AG04450 (cell line): ENCODE data around the gene GPC5. TPM values are rescaled to one million over a fixed set of nuclear protein-coding genes. Genes with fewer than 3 reads are reported as not detected.

Experiments
- CTCF ChIA-PET: fragments of 300-600, 350-600 bp; formaldehyde crosslinking; extraction: SDS; loops from one replicate; lab custom pipeline; 2022; ENCODE audit warnings: antibody characterized with exemption, inconsistent platforms; lab: Charles Lee
- POLR2A ChIA-PET: fragments of 350-600 bp; formaldehyde crosslinking; extraction: SDS; loops from one replicate; lab custom pipeline; 2021; ENCODE audit warnings: antibody characterized with exemption, inconsistent platforms; lab: Yijun Ruan, JAX
- DNase-seq: peaks from one replicate; pipeline ENCODE4 v3.0.0-alpha.2; 2011; ENCODE audit warnings: low read depth, low spot score
- H3K27ac ChIP-seq: one replicate; pipeline ENCODE4 v1.5.1; 2012; ENCODE audit warnings: low read depth, low read length, control low read depth
- H3K27me3 ChIP-seq: one replicate; pipeline ENCODE4 v1.6.0; 2012; ENCODE audit warnings: low read length; ENCODE audit not compliant: control insufficient read depth, insufficient read depth
- H3K4me3 ChIP-seq: 2 replicates; pipeline ENCODE4 v1.5.1; 2011; ENCODE audit warnings: mild to moderate bottlenecking, low read depth, low read length, control low read depth
- H3K9me3 ChIP-seq: 2 replicates; pipeline ENCODE4 v1.5.1; 2012; ENCODE audit warnings: low read length; ENCODE audit not compliant: control insufficient read depth, insufficient read depth
- CTCF ChIP-seq: IDR thresholded peaks from 2 replicates; pipeline ENCODE4 v1.5.1; 2011; ENCODE audit warnings: low read depth, low read length, control low read depth, inconsistent platforms
- polyA plus RNA-seq: library from polyadenylated mRNA; depleted of rRNA; stranded (reverse); fragments of >200 nt; gene quantifications from 2 replicates; pipeline ENCODE4 v1.2.3, GENCODE V29; 2011

GPC5 gene
- polyA plus RNA-seq, 1 experiment: 3.6 TPM

DNA sequence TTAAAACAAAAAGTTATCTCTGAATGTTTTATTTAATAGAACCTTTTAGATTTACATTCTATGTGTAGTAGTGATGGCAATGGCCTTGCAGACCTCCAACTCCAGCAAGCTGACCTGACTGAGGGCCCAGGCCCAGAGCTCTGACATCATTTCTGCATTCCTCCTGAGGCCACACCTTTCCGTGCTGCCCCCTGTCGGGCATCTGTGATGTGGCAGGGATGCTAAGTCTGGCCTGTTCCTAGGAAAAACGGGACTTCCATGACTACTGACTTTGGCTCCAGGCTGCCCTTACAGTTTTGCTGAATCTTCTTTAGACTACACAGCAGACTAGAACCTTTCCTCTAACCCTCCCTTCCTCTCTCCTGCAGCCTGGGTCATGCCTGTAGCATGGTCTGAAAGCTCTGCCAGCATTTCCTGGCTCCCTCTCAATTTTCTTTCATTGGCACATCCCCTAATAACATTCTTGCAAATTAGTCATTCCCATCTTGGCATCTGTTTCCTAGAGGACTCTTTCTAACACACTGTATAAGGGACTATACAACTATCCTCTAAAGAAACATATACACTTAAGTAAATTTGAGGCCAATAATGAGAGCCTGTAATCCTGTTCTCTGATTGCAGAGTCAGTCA lies 249.1 kb downstream of the GPC5 start:
- Histone ChIP-seq H3K4me3 (no peak overlapping the region), H3K27ac (no peak overlapping the region), H3K9me3 (no peaks in the 10 kb centered on the region), H3K27me3 (no peaks in the 10 kb centered on the region)
- TF ChIP-seq CTCF: peak; percentile 57
- no peak for DNase-seq
- ChIA-PET CTCF (interaction anchor here (0.5 to 1.3 kb wide), 3 partner anchors 10 to 160 kb away, joined by 3 to 5 read pairs (median 3); no protein-coding TSS in a partner anchor), POLR2A (no interaction called here)

DNA sequence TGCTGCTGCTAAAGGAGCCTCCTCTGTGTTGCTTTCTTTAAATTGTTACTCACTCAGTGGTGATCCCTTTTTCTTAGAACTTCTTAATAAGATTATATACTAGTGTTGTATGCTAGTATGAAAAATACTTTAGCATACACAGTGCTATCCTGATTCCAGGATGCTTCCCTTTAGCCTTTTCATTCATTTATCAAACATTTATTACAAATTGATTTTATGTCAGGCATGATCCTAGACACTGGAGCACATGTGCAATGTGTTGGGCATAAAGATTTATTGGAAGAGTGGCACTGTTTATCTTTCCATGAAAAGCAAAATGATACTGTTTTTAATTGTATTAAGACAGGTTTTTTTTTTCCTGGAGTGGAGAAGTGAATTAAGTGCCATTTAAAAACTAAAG lies 249.6 kb downstream of the GPC5 start:
- no peaks in the 10 kb centered on the region for H3K27me3 ChIP-seq
- POLR2A ChIA-PET: no interaction called here
- no peaks in the 10 kb centered on the region for H3K9me3 ChIP-seq
- no peak for TF ChIP-seq CTCF
- CTCF ChIA-PET: interaction anchor here (0.5 kb wide), 1 partner anchor 161 kb away, joined by 5 read pairs; no protein-coding TSS in a partner anchor
- H3K27ac ChIP-seq: no peak overlapping the region
- H3K4me3 ChIP-seq: no peak overlapping the region
- DNase-seq: no peak

GRCh38 chr13:91649456-91649855 lies 251.0 kb downstream of the GPC5 start:
- ChIA-PET CTCF (no interaction called here), POLR2A (no interaction called here)
- Histone ChIP-seq H3K9me3 (no peaks in the 10 kb centered on the region), H3K4me3 (no peak overlapping the region), H3K27ac (no peak overlapping the region), H3K27me3 (no peaks in the 10 kb centered on the region)
- DNase-seq: no peak
- TF ChIP-seq CTCF: no peak

GRCh38 chr13:91652404-91653301 lies 254.2 kb downstream of the GPC5 start:
- no peak overlapping the region for H3K27ac ChIP-seq
- H3K9me3 ChIP-seq: no peaks in the 10 kb centered on the region
- no peaks in the 10 kb centered on the region for H3K27me3 ChIP-seq
- DNase-seq: no peak
- TF ChIP-seq CTCF: no peak
- ChIA-PET POLR2A (no interaction called here), CTCF (no interaction called here)
- H3K4me3 ChIP-seq: no peak overlapping the region

- H3K4me3 ChIP-seq: no peak overlapping the region
- DNase-seq: no peak
- no peaks in the 10 kb centered on the region for H3K27me3 ChIP-seq
- H3K9me3 ChIP-seq: no peaks in the 10 kb centered on the region
- H3K27ac ChIP-seq: no peak overlapping the region
- ChIA-PET CTCF (no interaction called here), POLR2A (no interaction called here)
- TF ChIP-seq CTCF: no peak
Observed at GRCh38 chr13:91655731-91656130, 257.3 kb downstream of the GPC5 start.
